ENCODE data around the gene FAM168B.
A peak's percentile ranks its signal among the peaks of the same experiment; 100 is the strongest.

Gene FAM168B

GRCh38 chr2:131055169-131056065, 37.8 kb downstream of the FAM168B start:
- Mint-ChIP-seq H3K27me3 (no peaks in the 10 kb centered on the region), H3K36me3 (peaks cover 56 to 74% of the 10 kb centered on the region in 2 donors), H3K9me3 (no peaks in the 10 kb centered on the region), H3K27ac (no peak overlapping the region), H3K4me3 (no peak overlapping the region), H3K4me1 (peaks cover 9 to 16% of the 10 kb centered on the region in 2 donors)
- no peak for DNase-seq
- no peak for ATAC-seq (replicated peaks)

- DNase-seq, result no peak
- Mint-ChIP-seq H3K36me3 (peaks cover 63 to 77% of the 10 kb centered on the region in 2 donors), H3K27me3 (no peaks in the 10 kb centered on the region), H3K4me3 (no peak overlapping the region), H3K27ac (no peak overlapping the region), H3K9me3 (no peaks in the 10 kb centered on the region), H3K4me1 (peaks cover 9 to 16% of the 10 kb centered on the region in 2 donors)
- ATAC-seq (replicated peaks), result no peak
Observed at GRCh38 chr2:131054488-131054887, 38.8 kb downstream of the FAM168B start.

- peaks cover 71 to 81% of the 10 kb centered on the region in 2 donors for H3K36me3 Mint-ChIP-seq
- no peaks in the 10 kb centered on the region for H3K9me3 Mint-ChIP-seq
- H3K4me1 Mint-ChIP-seq, result peaks cover 4 to 7% of the 10 kb centered on the region in 2 donors
- ATAC-seq (replicated peaks) (no peak), DNase-seq (no peak)
- no peak overlapping the region for H3K4me3 Mint-ChIP-seq
- H3K27me3 Mint-ChIP-seq, result no peaks in the 10 kb centered on the region
- peak overlapping the region; percentile 47 for H3K27ac Mint-ChIP-seq
Observed at GRCh38 chr2:131052741-131053263, 40.5 kb downstream of the FAM168B start.

- ATAC-seq (replicated peaks), result no peak
- Mint-ChIP-seq H3K4me3 (no peak overlapping the region), H3K36me3 (peaks cover 66 to 81% of the 10 kb centered on the region in 2 donors), H3K9me3 (no peaks in the 10 kb centered on the region), H3K27ac (no peak overlapping the region), H3K27me3 (no peaks in the 10 kb centered on the region), H3K4me1 (peaks cover 2 to 4% of the 10 kb centered on the region in 2 donors)
- no peak for DNase-seq
Observed at GRCh38 chr2:131050896-131051295, 42.4 kb downstream of the FAM168B start.

GRCh38 chr2:131049150-131049718, 44.0 kb downstream of the FAM168B start:
- H3K9me3 Mint-ChIP-seq, result no peaks in the 10 kb centered on the region
- DNase-seq (no peak), ATAC-seq (replicated peaks) (no peak)
- peaks cover 51 to 67% of the 10 kb centered on the region in 2 donors for H3K36me3 Mint-ChIP-seq
- no peaks in the 10 kb centered on the region for H3K27me3 Mint-ChIP-seq
- peaks cover 0 to 2% of the 10 kb centered on the region in 2 donors for H3K4me1 Mint-ChIP-seq
- no peak overlapping the region for H3K27ac Mint-ChIP-seq
- no peak overlapping the region for H3K4me3 Mint-ChIP-seq

GRCh38 chr2:131048641-131049040, 44.6 kb downstream of the FAM168B start:
- H3K9me3 Mint-ChIP-seq, result no peaks in the 10 kb centered on the region
- no peak overlapping the region for H3K27ac Mint-ChIP-seq
- H3K27me3 Mint-ChIP-seq, result no peaks in the 10 kb centered on the region
- ATAC-seq (replicated peaks) (no peak), DNase-seq (no peak)
- peaks cover 56 to 70% of the 10 kb centered on the region in 2 donors for H3K36me3 Mint-ChIP-seq
- peaks cover 0 to 2% of the 10 kb centered on the region in 2 donors for H3K4me1 Mint-ChIP-seq
- H3K4me3 Mint-ChIP-seq, result no peak overlapping the region

GRCh38 chr2:131047920-131048560, 45.2 kb downstream of the FAM168B start:
- H3K9me3 Mint-ChIP-seq, result no peaks in the 10 kb centered on the region
- no peaks in the 10 kb centered on the region for H3K27me3 Mint-ChIP-seq
- no peak for ATAC-seq (replicated peaks)
- peaks cover 0 to 2% of the 10 kb centered on the region in 2 donors for H3K4me1 Mint-ChIP-seq
- H3K4me3 Mint-ChIP-seq, result no peak overlapping the region
- peaks cover 53 to 64% of the 10 kb centered on the region in 2 donors for H3K36me3 Mint-ChIP-seq
- peak overlapping the region; percentile 65 for H3K27ac Mint-ChIP-seq
- no peak for DNase-seq

- ATAC-seq (replicated peaks) (no peak), DNase-seq (no peak)
- peaks cover 45 to 58% of the 10 kb centered on the region in 2 donors for H3K36me3 Mint-ChIP-seq
- no peak overlapping the region for H3K27ac Mint-ChIP-seq
- peaks cover 0 to 2% of the 10 kb centered on the region in 2 donors for H3K4me1 Mint-ChIP-seq
- no peak overlapping the region for H3K4me3 Mint-ChIP-seq
- H3K27me3 Mint-ChIP-seq, result no peaks in the 10 kb centered on the region
- no peaks in the 10 kb centered on the region for H3K9me3 Mint-ChIP-seq
Observed at GRCh38 chr2:131046918-131047652, 46.2 kb downstream of the FAM168B start.

GRCh38 chr2:131046028-131046917, 47.0 kb downstream of the FAM168B start:
- H3K4me1 Mint-ChIP-seq, result peaks cover 5% of the 10 kb centered on the region in 2 donors
- ATAC-seq (replicated peaks) (no peak), DNase-seq (no peak)
- no peaks in the 10 kb centered on the region for H3K9me3 Mint-ChIP-seq
- peak overlapping the region; percentile 67 for H3K27ac Mint-ChIP-seq
- peaks cover 5% of the 10 kb centered on the region in 2 donors for H3K27me3 Mint-ChIP-seq
- no peak overlapping the region for H3K4me3 Mint-ChIP-seq
- peaks cover 43 to 56% of the 10 kb centered on the region in 2 donors for H3K36me3 Mint-ChIP-seq

GRCh38 chr2:131045286-131046027, 47.8 kb downstream of the FAM168B start:
- peak overlapping the region; percentile 67 for H3K27ac Mint-ChIP-seq
- no peak overlapping the region for H3K4me3 Mint-ChIP-seq
- no peaks in the 10 kb centered on the region for H3K9me3 Mint-ChIP-seq
- H3K36me3 Mint-ChIP-seq, result peaks cover 41 to 51% of the 10 kb centered on the region in 2 donors
- H3K4me1 Mint-ChIP-seq, result peaks cover 13% of the 10 kb centered on the region in 2 donors
- peaks cover 11 to 13% of the 10 kb centered on the region in 2 donors for H3K27me3 Mint-ChIP-seq
- ATAC-seq (replicated peaks) (no peak), DNase-seq (no peak)

GRCh38 chr2:131044757-131045150, 48.5 kb downstream of the FAM168B start:
- ATAC-seq (replicated peaks) (no peak), DNase-seq (no peak)
- H3K4me3 Mint-ChIP-seq, result no peak overlapping the region
- H3K4me1 Mint-ChIP-seq, result peaks cover 14 to 20% of the 10 kb centered on the region in 2 donors
- peaks cover 15 to 20% of the 10 kb centered on the region in 2 donors for H3K27me3 Mint-ChIP-seq
- no peak overlapping the region for H3K27ac Mint-ChIP-seq
- H3K36me3 Mint-ChIP-seq, result peaks cover 36 to 45% of the 10 kb centered on the region in 2 donors
- no peaks in the 10 kb centered on the region for H3K9me3 Mint-ChIP-seq

- no peak for DNase-seq
- Mint-ChIP-seq H3K36me3 (peaks cover 35 to 42% of the 10 kb centered on the region in 2 donors), H3K27me3 (peaks cover 21 to 25% of the 10 kb centered on the region in 2 donors), H3K9me3 (no peaks in the 10 kb centered on the region), H3K4me3 (no peak overlapping the region), H3K27ac (peak overlapping the region; percentile 5), H3K4me1 (peaks cover 14 to 25% of the 10 kb centered on the region in 2 donors)
- ATAC-seq (replicated peaks), result no peak
Observed at GRCh38 chr2:131044075-131044756, 49.0 kb downstream of the FAM168B start.

Measured in stimulated activated naive B cell treated with anti-CD40 and anti-IgM and Interleukin-4, amounts not matched to agents 10 μg/mL and 1 μg/mL and 100 μg/mL, for 72 hours (primary cell).